ENCODE data around the gene NAA80. TPM values are rescaled to one million over a fixed set of nuclear protein-coding genes. Genes with fewer than 3 reads are reported as not detected.

NAA80 gene
- total and polyA plus RNA-seq, 2 of the 8 experiments (the other 6 are each of a cell fraction or from before 2014, with no cell fraction given), result 11.3 to 16.7 TPM

DNA sequence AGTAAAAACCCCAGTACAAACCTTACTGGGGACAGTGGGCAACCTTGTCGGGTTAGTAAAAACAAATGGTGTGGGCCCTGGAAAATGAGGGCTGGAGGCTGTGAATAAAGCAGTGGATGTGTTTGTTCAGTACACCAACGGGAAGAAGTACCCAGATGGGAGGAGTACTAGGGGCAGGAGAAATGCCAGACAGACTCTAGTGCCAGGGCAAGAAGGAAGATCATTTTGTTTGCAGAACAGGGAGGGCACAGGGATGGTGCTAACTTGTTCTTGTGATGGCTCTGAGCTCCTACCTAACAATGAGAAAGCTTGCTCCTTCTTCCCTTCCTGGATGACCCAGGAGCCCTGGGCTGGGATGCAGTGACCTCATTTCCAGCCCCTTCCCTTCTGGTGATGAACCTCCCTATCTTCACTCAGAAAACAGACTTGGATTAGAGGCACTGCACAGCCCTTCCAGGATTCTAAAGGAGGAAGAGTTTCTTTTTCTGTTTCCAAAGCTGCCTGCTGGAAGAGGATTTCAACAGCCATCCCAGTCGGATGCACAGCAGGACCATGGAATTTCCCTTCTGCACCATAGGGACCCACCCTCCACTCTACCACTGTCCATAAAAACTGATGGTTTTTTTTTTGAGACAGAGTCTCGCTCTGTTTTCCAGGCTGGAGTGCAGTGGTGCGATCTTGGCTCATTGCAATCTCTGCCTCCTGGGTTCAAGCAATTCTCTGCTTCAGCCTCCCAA is 35.3 kb upstream of the NAA80 start:
- no peak overlapping the region for H3K4me3 ChIP-seq (ENCODE audit: extremely low read depth in 1 of 4, insufficient read depth in 2 of 4, low read depth in 3 of 4, low read length in 4 of 4)
- H2BK5ac ChIP-seq (ENCODE audit: low read depth, low read length), result no peak overlapping the region
- H3K18ac ChIP-seq (ENCODE audit: extremely low read depth, low read length), result no peak overlapping the region
- H4K91ac ChIP-seq (replicated peaks; ENCODE audit: insufficient read length, low read length), result no peak overlapping the region
- H3K4me1 ChIP-seq (replicated peaks in 1 of 4; ENCODE audit: control insufficient read depth in 3 of 4, insufficient read depth in 4 of 4, low read length in 3 of 4), result peaks cover 0 to 8% (median 3%) of the 10 kb centered on the region in 4 experiments; a peak in 2 of 7 replicates
- ChIA-PET POLR2A (ENCODE audit: partially characterized antibody) (interaction anchor here (1.1 to 4.4 kb wide), 2 partner anchors 11 to 16 kb away, joined by 3 to 40 read pairs; partner anchors contain the start of gene HYAL2), CTCF (ENCODE audit: partially characterized antibody) (interaction anchor here (2.0 to 7.7 kb wide), 2 partner anchors 12 to 60 kb away, joined by 5 to 60 read pairs; partner anchors contain the start of gene HYAL2)
- FAIRE-seq (no peak), DNase-seq (ENCODE audit: low read depth in 1 of 2, low spot score in 2 of 2) (no peak)
- H4K5ac ChIP-seq (ENCODE audit: insufficient read length, low read depth, low read length), result no peak overlapping the region
- H2BK15ac ChIP-seq (ENCODE audit: low read length), result no peak overlapping the region
- H2BK120ac ChIP-seq (replicated peaks; ENCODE audit: low read depth, low read length), result no peak overlapping the region
- H4K20me1 ChIP-seq (replicated peaks in 1 of 2; ENCODE audit: control insufficient read depth in 1 of 2, insufficient read depth in 2 of 2, low read length in 2 of 2), result peaks cover 8 to 12% of the 10 kb centered on the region in 2 experiments
- H3K9ac ChIP-seq (replicated peaks in 1 of 4; ENCODE audit: extremely low read depth in 1 of 4, low read depth in 3 of 4, low read length in 3 of 4), result no peak overlapping the region
- H3K9me3 ChIP-seq (ENCODE audit: insufficient read depth in 2 of 2, low read depth in 1 of 2, low read length in 1 of 2), result no peaks in the 10 kb centered on the region
- H3K14ac ChIP-seq (ENCODE audit: insufficient read length), result no peak overlapping the region
- no peak overlapping the region for H2BK12ac ChIP-seq (ENCODE audit: low read depth, low read length)
- no peak overlapping the region for H3K4ac ChIP-seq (replicated peaks; ENCODE audit: insufficient read length, low read depth, low read length)
- no peak overlapping the region for H3K56ac ChIP-seq (replicated peaks; ENCODE audit: insufficient read length, low read depth, low read length)
- no peak overlapping the region for H4K8ac ChIP-seq (ENCODE audit: extremely low read depth, insufficient read depth, low read length)
- peaks cover 4 to 24% (median 20%) of the 10 kb centered on the region in 4 experiments; a peak in 7 of 8 replicates for H3K36me3 ChIP-seq (ENCODE audit: control insufficient read depth in 2 of 4, insufficient read depth in 4 of 4, low read length in 3 of 4)
- peaks cover 4 to 16% (median 11%) of the 10 kb centered on the region in 4 experiments for H3K27me3 ChIP-seq (replicated peaks in 1 of 4; ENCODE audit: control insufficient read depth in 3 of 4, extremely low read depth in 1 of 4, insufficient read depth in 3 of 4, low read length in 3 of 4)
- no peak overlapping the region for H2AK5ac ChIP-seq (ENCODE audit: low read depth, low read length)
- H2BK20ac ChIP-seq (ENCODE audit: low read length), result no peak overlapping the region
- H3K4me2 ChIP-seq (ENCODE audit: insufficient read depth in 1 of 2, low read depth in 2 of 2, low read length in 2 of 2), result no peak overlapping the region
- H3K27ac ChIP-seq (ENCODE audit: low read depth, low read length), result no peak overlapping the region
- peaks cover 6% of the 10 kb centered on the region; the same call in 1 of the 2 replicates for H3K79me1 ChIP-seq (ENCODE audit: low read depth, low read length)
- no peak overlapping the region for H2AFZ ChIP-seq (ENCODE audit: low read length)
- WGBS, 2 experiments (ENCODE audit: extremely low coverage in 1 of 2, insufficient coverage in 1 of 2, insufficient read length in 1 of 2, insufficient replicate concordance in 2 of 2, low coverage in 1 of 2, low lambda C conversion rate in 2 of 2, missing lambda C conversion rate in 1 of 2), result 86% methylated on average over 5 of the region's 5 CpGs; no CpG with 5 or more reads in 1 of the 2 experiments
- peaks cover 10% of the 10 kb centered on the region for H3K23me2 ChIP-seq (ENCODE audit: low read depth, low read length)
- peaks cover 0 to 28% of the 10 kb centered on the region in 2 experiments; a peak in 2 of 4 replicates for H3K79me2 ChIP-seq (ENCODE audit: control insufficient read depth in 1 of 2, insufficient read depth in 2 of 2, low read length in 2 of 2)
- no peak overlapping the region for H3K23ac ChIP-seq (ENCODE audit: insufficient read length)
- TF ChIP-seq FOSL1 (IDR thresholded peaks at IDR 0.05; ENCODE audit: insufficient read depth, low read depth, low read length), result no peak
- TF ChIP-seq JUND (IDR thresholded peaks at IDR 0.05; ENCODE audit: low read length), result no peak
- TF ChIP-seq RBBP5 (IDR thresholded peaks at IDR 0.05; ENCODE audit: borderline replicate concordance, low read depth, low read length), result no peak
- no peak for TF ChIP-seq TBP (IDR thresholded peaks at IDR 0.05; ENCODE audit: low read depth, low read length)

Measured in H1 (cell line).